ENCODE data around the gene RPL18.
"Not testable (repeated sequence)": the region's sequence is repeated elsewhere in the genome, so short reads cannot be mapped to it uniquely, and the experiment has no call there.

The RPL18 gene

GRCh38 chr19:48644355-48644754, 25.4 kb upstream of the RPL18 start:
- no peak for DNase-seq

- DNase-seq, result no peak
Observed at GRCh38 chr19:48642862-48643261, 23.9 kb upstream of the RPL18 start.

GRCh38 chr19:48641850-48642249, 22.9 kb upstream of the RPL18 start:
- no peak for DNase-seq

- no peak for DNase-seq
Observed at GRCh38 chr19:48639483-48640375, 20.8 kb upstream of the RPL18 start.

GRCh38 chr19:48638831-48639381, 19.9 kb upstream of the RPL18 start:
- no peak for DNase-seq

GRCh38 chr19:48637948-48638830, 19.2 kb upstream of the RPL18 start:
- DNase-seq, result peak; percentile 84 to 95 (median 88)

GRCh38 chr19:48637449-48637947, 18.5 kb upstream of the RPL18 start:
- peak; percentile 97 to 100 (median 100) for DNase-seq

GRCh38 chr19:48636859-48637448, 18.0 kb upstream of the RPL18 start, which contains the start of gene DBP:
TSS of gene DBP (minus strand) at chr19:48637379. CDS start at chr19:48636994, 385 bp downstream.
- DNase-seq, result peak in 2 of 6 experiments; percentile 36 to 45

- DNase-seq, result peak in 5 of 6 experiments; percentile 18 to 49 (median 36)
Observed at GRCh38 chr19:48635966-48636858, 17.2 kb upstream of the RPL18 start.

- DNase-seq, result peak; percentile 46 to 84 (median 74)
Observed at GRCh38 chr19:48635263-48635965, 16.4 kb upstream of the RPL18 start.

GRCh38 chr19:48634424-48635262, 15.7 kb upstream of the RPL18 start:
- DNase-seq, result peak; percentile 79 to 92 (median 88)

GRCh38 chr19:48634036-48634342, 15.0 kb upstream of the RPL18 start:
- no peak for DNase-seq

GRCh38 chr19:48633148-48634035, 14.4 kb upstream of the RPL18 start:
- DNase-seq, result no peak

GRCh38 chr19:48632692-48633147, 13.7 kb upstream of the RPL18 start:
- no peak for DNase-seq

GRCh38 chr19:48632286-48632685, 13.3 kb upstream of the RPL18 start:
- DNase-seq, result not testable (repeated sequence)

GRCh38 chr19:48631225-48631624, 12.2 kb upstream of the RPL18 start:
- no peak for DNase-seq

- DNase-seq, result no peak
Observed at GRCh38 chr19:48630296-48631063, 11.5 kb upstream of the RPL18 start.
